ENCODE data around the gene ZNF462. TPM values are rescaled to one million over a fixed set of nuclear protein-coding genes. Genes with fewer than 3 reads are reported as not detected.

ZNF462 gene
- total RNA-seq, 1 donor: 9.8 TPM

- no peak for TF ChIP-seq CTCF (IDR thresholded peaks at IDR 0.05; ENCODE audit: extremely low read depth, low read depth, low read length)
- Histone ChIP-seq H3K4me3 (ENCODE audit: insufficient read depth, low read length) (no peak overlapping the region), H3K4me2 (ENCODE audit: insufficient read depth, low read length) (no peak overlapping the region), H3K4me1 (ENCODE audit: insufficient read depth, low read length) (peaks cover 23% of the 10 kb centered on the region), H3K36me3 (ENCODE audit: insufficient read depth, low read length) (no peaks in the 10 kb centered on the region), H3K27ac (ENCODE audit: low read depth, low read length) (no peak overlapping the region), H4K20me1 (ENCODE audit: insufficient read depth, low read length) (no peaks in the 10 kb centered on the region), H3K79me2 (ENCODE audit: insufficient read depth, low read length) (no peaks in the 10 kb centered on the region), H2AFZ (ENCODE audit: low read length) (no peak overlapping the region), H3K27me3 (ENCODE audit: insufficient read depth, low read length) (no peaks in the 10 kb centered on the region), H3K9me3 (ENCODE audit: low read depth, low read length) (no peaks in the 10 kb centered on the region)
- no peak for DNase-seq (ENCODE audit: insufficient read length, low spot score, missing footprints)
Observed at GRCh38 chr9:106966481-106966880, 103.5 kb downstream of the ZNF462 start.

GRCh38 chr9:106969696-106970095 is 106.7 kb downstream of the ZNF462 start:
- no peak overlapping the region for H3K4me2 ChIP-seq (ENCODE audit: insufficient read depth, low read length)
- no peak for TF ChIP-seq CTCF (IDR thresholded peaks at IDR 0.05; ENCODE audit: extremely low read depth, low read depth, low read length)
- no peak for DNase-seq (ENCODE audit: insufficient read length, low spot score, missing footprints)

GRCh38 chr9:106970219-106970975 is 107.4 kb downstream of the ZNF462 start:
- H3K36me3 ChIP-seq (ENCODE audit: insufficient read depth, low read length): peaks cover 17% of the 10 kb centered on the region
- H3K27ac ChIP-seq (ENCODE audit: low read depth, low read length): peak overlapping the region; percentile 8
- no peaks in the 10 kb centered on the region for H4K20me1 ChIP-seq (ENCODE audit: insufficient read depth, low read length)
- DNase-seq (ENCODE audit: insufficient read length, low spot score, missing footprints): no peak
- no peak overlapping the region for H2AFZ ChIP-seq (ENCODE audit: low read length)
- H3K4me2 ChIP-seq (ENCODE audit: insufficient read depth, low read length): peak overlapping the region; percentile 41
- H3K9me3 ChIP-seq (ENCODE audit: low read depth, low read length): no peaks in the 10 kb centered on the region
- H3K4me1 ChIP-seq (ENCODE audit: insufficient read depth, low read length): peaks cover 4% of the 10 kb centered on the region
- no peak overlapping the region for H3K4me3 ChIP-seq (ENCODE audit: insufficient read depth, low read length)
- H3K27me3 ChIP-seq (ENCODE audit: insufficient read depth, low read length): no peaks in the 10 kb centered on the region
- no peaks in the 10 kb centered on the region for H3K79me2 ChIP-seq (ENCODE audit: insufficient read depth, low read length)
- TF ChIP-seq CTCF (IDR thresholded peaks at IDR 0.05; ENCODE audit: extremely low read depth, low read depth, low read length): no peak

More at GRCh38 chr9:106969696-106970095, 106.7 kb downstream of the ZNF462 start:
- H3K36me3 ChIP-seq (ENCODE audit: insufficient read depth, low read length): peaks cover 17% of the 10 kb centered on the region
- H3K4me1 ChIP-seq (ENCODE audit: insufficient read depth, low read length): peaks cover 10% of the 10 kb centered on the region
- no peak overlapping the region for H2AFZ ChIP-seq (ENCODE audit: low read length)
- no peak overlapping the region for H3K4me3 ChIP-seq (ENCODE audit: insufficient read depth, low read length)
- no peaks in the 10 kb centered on the region for H3K9me3 ChIP-seq (ENCODE audit: low read depth, low read length)
- H3K79me2 ChIP-seq (ENCODE audit: insufficient read depth, low read length): no peaks in the 10 kb centered on the region
- H3K27ac ChIP-seq (ENCODE audit: low read depth, low read length): no peak overlapping the region
- H3K27me3 ChIP-seq (ENCODE audit: insufficient read depth, low read length): no peaks in the 10 kb centered on the region
- no peaks in the 10 kb centered on the region for H4K20me1 ChIP-seq (ENCODE audit: insufficient read depth, low read length)

GRCh38 chr9:106970976-106971457 is 108.1 kb downstream of the ZNF462 start:
- peak overlapping the region; percentile 41 for H3K4me2 ChIP-seq (ENCODE audit: insufficient read depth, low read length)
- H3K4me1 ChIP-seq (ENCODE audit: insufficient read depth, low read length): peaks cover 4% of the 10 kb centered on the region
- H3K36me3 ChIP-seq (ENCODE audit: insufficient read depth, low read length): peaks cover 18% of the 10 kb centered on the region
- H2AFZ ChIP-seq (ENCODE audit: low read length): no peak overlapping the region
- no peak for TF ChIP-seq CTCF (IDR thresholded peaks at IDR 0.05; ENCODE audit: extremely low read depth, low read depth, low read length)
- H3K9me3 ChIP-seq (ENCODE audit: low read depth, low read length): no peaks in the 10 kb centered on the region
- H3K79me2 ChIP-seq (ENCODE audit: insufficient read depth, low read length): no peaks in the 10 kb centered on the region
- no peak overlapping the region for H3K4me3 ChIP-seq (ENCODE audit: insufficient read depth, low read length)
- no peaks in the 10 kb centered on the region for H4K20me1 ChIP-seq (ENCODE audit: insufficient read depth, low read length)
- no peaks in the 10 kb centered on the region for H3K27me3 ChIP-seq (ENCODE audit: insufficient read depth, low read length)
- DNase-seq (ENCODE audit: insufficient read length, low spot score, missing footprints): no peak
- peak overlapping the region; percentile 8 for H3K27ac ChIP-seq (ENCODE audit: low read depth, low read length)
